GM12878 (cell line): ENCODE data around the gene AHCYL2. TPM values are rescaled to one million over a fixed set of nuclear protein-coding genes. Genes with fewer than 3 reads are reported as not detected.

ENCODE experiments used
- ATAC-seq: fragments of 200-7000 bp; cut with Tn5 transposase; 3 replicates; pipeline ENCODE4 v1.9.1; 2020; ENCODE audit warnings: mild to moderate bottlenecking, moderate library complexity
- BruUV-seq: library from RNA; stranded (reverse); fragments of 400-500 nt; replicated peaks from 2 replicates; lab custom pipeline; 2021; lab: Mats Ljungman, UMichigan
- CTCF ChIA-PET: fragments of 300-600 bp; sonication (Branson Sonifier 250); formaldehyde crosslinking; extraction: SDS; loops from one replicate; lab custom pipeline; 2021; ENCODE audit warnings: inconsistent platforms; lab: Yijun Ruan, JAX
- POLR2A ChIA-PET: fragments of 350-600 bp; formaldehyde crosslinking; extraction: SDS; loops from one replicate; lab custom pipeline; 2021; ENCODE audit warnings: inconsistent platforms; lab: Charles Lee
- RAD21 ChIA-PET: fragments of 300-600 bp; sonication (Branson Sonifier 250); formaldehyde crosslinking; loops from one replicate; lab custom pipeline; 2023; ENCODE audit warnings: antibody characterized with exemption; ENCODE audit not compliant: unreplicated experiment; lab: Charles Lee
- SMC1A ChIA-PET: fragments of 300-600 bp; sonication (Branson Sonifier 250); formaldehyde crosslinking; loops from one replicate; lab custom pipeline; 2023; ENCODE audit not compliant: unreplicated experiment, uncharacterized antibody; lab: Charles Lee
- DNase-seq: peaks from one replicate; pipeline ENCODE4 v3.0.0-alpha.2; 2011; ENCODE audit warnings: low read depth, low spot score
- FAIRE-seq: peaks from 3 replicates; lab custom pipeline; 2011; peaks lifted over from hg19 to GRCh38; lab: Jason Lieb, UNC
- H2AFZ ChIP-seq: 2 replicates; pipeline ENCODE4 v1.6.0; 2011; ENCODE audit warnings: low read depth, low read length, control low read depth; ENCODE audit not compliant: control insufficient read depth
- H3K27ac ChIP-seq: 2 replicates; pipeline ENCODE4 v1.5.1; 2011; ENCODE audit warnings: control low read depth; ENCODE audit not compliant: control insufficient read depth, insufficient read depth
- H3K27me3 ChIP-seq, 2 experiments: replicated peaks in 1 of 2; 2 replicates each; pipeline versions ENCODE4 v1.6.0 to v1.6.1; 2011; ENCODE audit warnings: low read length in 1 of 2; ENCODE audit not compliant: control insufficient read depth in 2 of 2, insufficient read depth in 2 of 2
- H3K36me3 ChIP-seq, 2 experiments: 2 replicates each; pipeline ENCODE4 v1.5.1; 2011; ENCODE audit warnings: low read length in 1 of 2; ENCODE audit not compliant: control insufficient read depth in 2 of 2, insufficient read depth in 2 of 2
- H3K4me1 ChIP-seq: 2 replicates; pipeline ENCODE4 v1.6.1; 2011; ENCODE audit warnings: mild to moderate bottlenecking, low read length, moderate library complexity, mixed read lengths; ENCODE audit not compliant: control insufficient read depth, insufficient read depth
- H3K4me2 ChIP-seq: 2 replicates; pipeline ENCODE4 v1.6.0; 2011; ENCODE audit warnings: control low read depth; ENCODE audit not compliant: control insufficient read depth, insufficient read depth
- H3K4me3 ChIP-seq: fragments of 200-600 bp; sonication (generic); 2 replicates; pipeline ENCODE4 v1.5.1; 2016
- H3K79me2 ChIP-seq: 2 replicates; pipeline ENCODE4 v1.6.0; 2011; ENCODE audit warnings: low read length; ENCODE audit not compliant: control insufficient read depth, insufficient read depth
- H3K9ac ChIP-seq: 2 replicates; pipeline ENCODE4 v1.8.0; 2011; ENCODE audit warnings: low read length, control low read depth, mixed read lengths; ENCODE audit not compliant: control insufficient read depth, insufficient read depth
- H3K9me3 ChIP-seq: replicated peaks from 3 replicates; pipeline ENCODE4 v1.5.1; 2011; ENCODE audit warnings: mild to moderate bottlenecking, low read length; ENCODE audit not compliant: control insufficient read depth, insufficient read depth
- H4K20me1 ChIP-seq: 2 replicates; pipeline ENCODE4 v1.6.0; 2011; ENCODE audit not compliant: control insufficient read depth, insufficient read depth
- CBX5 ChIP-seq: sonication (generic); IDR thresholded peaks from 2 replicates; pipeline ENCODE4 v1.6.1; 2016; ENCODE audit warnings: low read depth, moderate library complexity, mild to moderate bottlenecking, inconsistent platforms
- E2F4 ChIP-seq: IDR thresholded peaks from 2 replicates; pipeline ENCODE4 v1.6.1; 2012; ENCODE audit warnings: low read depth, low read length, improper control_type of control experiment
- E2F8 ChIP-seq: fragments of 450-650 bp; IDR thresholded peaks from 2 replicates; pipeline ENCODE4 v1.6.1; 2018; ENCODE audit warnings: mild to moderate bottlenecking, low read depth, moderate library complexity; ENCODE audit not compliant: partially characterized antibody
- KAT2A ChIP-seq: conservative IDR thresholded peaks from 2 replicates; pipeline ENCODE4 v1.6.1; 2011; ENCODE audit warnings: low read depth, low read length; ENCODE audit not compliant: control insufficient read depth
- MEF2B ChIP-seq: fragments of 450-650 bp; IDR thresholded peaks from 2 replicates; pipeline ENCODE4 v1.6.1; 2018; ENCODE audit warnings: mild to moderate bottlenecking, moderate library complexity; ENCODE audit not compliant: partially characterized antibody, poor library complexity, severe bottlenecking
- TCF3 ChIP-seq: IDR thresholded peaks from 2 replicates; pipeline ENCODE4 v1.6.1; 2012; ENCODE audit warnings: low read depth, mild to moderate bottlenecking, low read length, borderline replicate concordance; ENCODE audit not compliant: insufficient read depth
- ZNF622 ChIP-seq: fragments of 450-650 bp; IDR thresholded peaks from 2 replicates; pipeline ENCODE4 v1.6.1; 2017; ENCODE audit warnings: mild to moderate bottlenecking, inconsistent platforms
- ZSCAN29 ChIP-seq: fragments of 450-650 bp; IDR thresholded peaks from 2 replicates; pipeline ENCODE4 v1.6.1; 2017; ENCODE audit warnings: mild to moderate bottlenecking, moderate library complexity
- WGBS: methylation state at CpG from one replicate; pipeline ENCODE4 v1.1.6; 2016; ENCODE audit warnings: low lambda C conversion rate; ENCODE audit not compliant: insufficient replicate concordance, insufficient coverage; ENCODE audit errors: missing lambda C conversion rate; 5-methylcytosine and 5-hydroxymethylcytosine counted together
- in situ Hi-C: fragments of 300-500 bp; cut with MboI; formaldehyde crosslinking; loops from 9 replicates; pipeline ENCODE4 v1.14.3; 2018; ENCODE audit warnings: mixed read lengths
- intact Hi-C: fragments of 100-400 bp; cut with micrococcal nuclease; formaldehyde crosslinking; loops from one replicate; pipeline ENCODE4 v1.14.2; 2022; ENCODE audit not compliant: unreplicated experiment
- polyA plus RNA-seq, 11 experiments: library from polyadenylated mRNA; depleted of rRNA in 4 of 11; unstranded in 6 of 11; stranded (reverse) in 5 of 11; fragments of >200 nt; fragmentation: Nextera tagmentation in 4 of 11; fragmentation: Illumina TruSeq in 1 of 11; extraction: Ambion mirVana in 4 of 11; extraction: Trizol in 1 of 11; gene quantifications; 1 replicate in 1 of 11; 2 replicates in 10 of 11; pipeline versions ENCODE4 v1.2.1 to v1.2.3, GENCODE V29; 2011 to 2016; ENCODE audit warnings: inconsistent platforms in 2 of 11, missing spikeins in 2 of 11, low read depth in 1 of 11
- total RNA-seq, 4 experiments: library from RNA; depleted of rRNA in 3 of 4; stranded (reverse); fragments of >200 nt in 3 of 4; fragmentation: Illumina TruSeq in 1 of 4; extraction: Trizol in 1 of 4; gene quantifications; 2 replicates each; pipeline versions ENCODE4 v1.2.1 to v1.2.3, GENCODE V29; 2013 to 2021
- TF ChIP-seq, protein P1 (sequence below): fragments of 450-650 bp; IDR thresholded peaks from 2 replicates; pipeline ENCODE4 v1.6.1; 2016; ENCODE audit warnings: mild to moderate bottlenecking, moderate library complexity, borderline replicate concordance
- TF ChIP-seq, protein P2 (sequence below): fragments of 150-350 bp; IDR thresholded peaks from 2 replicates; pipeline ENCODE4 v1.6.1; 2014; ENCODE audit warnings: mild to moderate bottlenecking, low read depth, low read length

Gene AHCYL2
- total and polyA plus RNA-seq, 10 of the 15 experiments (the other 5 are each of a cell fraction or from before 2014, with no cell fraction given): 1.7 to 29.1 (median 5.4) TPM

DNA sequence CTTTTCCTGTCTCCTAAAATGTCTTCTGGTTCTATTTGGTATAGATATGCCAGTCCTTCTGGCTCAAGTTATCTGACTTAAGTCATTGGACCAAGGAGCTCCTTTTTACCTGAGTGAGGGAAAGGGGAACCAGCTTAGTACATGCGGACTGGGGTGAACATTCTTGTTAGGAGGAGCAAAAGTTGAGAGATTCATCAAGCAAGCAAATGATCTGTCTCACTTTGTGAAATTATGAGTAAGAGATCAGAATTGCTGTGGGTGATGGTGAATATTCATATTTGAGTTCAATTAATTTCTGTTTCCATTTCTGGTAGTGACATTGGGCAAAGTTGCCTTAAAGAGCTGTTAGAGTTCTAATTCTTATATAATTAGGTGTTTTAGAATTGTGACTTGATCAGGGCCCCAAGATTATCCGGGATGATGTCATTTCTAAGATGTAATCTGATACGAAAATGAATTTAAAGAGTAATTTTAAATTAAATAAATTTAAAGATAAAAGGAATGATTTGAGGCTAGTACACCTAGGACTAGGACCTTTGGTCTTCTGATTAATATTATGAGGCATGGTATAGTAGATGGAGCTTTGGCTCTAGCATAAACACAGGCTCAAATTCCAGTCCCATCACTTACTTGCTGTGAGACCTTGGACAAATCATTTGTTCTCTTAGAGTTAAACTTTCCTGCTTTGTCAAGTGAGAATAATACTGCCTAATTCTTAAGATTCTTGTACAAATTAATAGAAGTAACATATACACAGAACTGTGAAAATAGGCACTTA is 149.0 kb downstream of the AHCYL2 start:
- ATAC-seq (no peak), FAIRE-seq (no peak), DNase-seq (no peak)
- Histone ChIP-seq H3K4me1 (peaks cover 10% of the 10 kb centered on the region; the same call in 1 of the 2 replicates), H3K79me2 (no peaks in the 10 kb centered on the region; the same call in 1 of the 2 replicates), H3K4me3 (no peak overlapping the region), H3K9ac (no peak overlapping the region), H2AFZ (no peak overlapping the region), H3K9me3 (no peaks in the 10 kb centered on the region), H3K27ac (no peak overlapping the region), H3K36me3 (no peaks in the 10 kb centered on the region), H3K4me2 (no peak overlapping the region), H4K20me1 (no peaks in the 10 kb centered on the region), H3K27me3 (no peaks in the 10 kb centered on the region)
- ChIA-PET POLR2A (interaction anchor here (1.2 to 1.3 kb wide), 3 partner anchors 30 to 60 kb away, joined by 3 to 6 read pairs (median 4); partner anchors contain the start of gene STRIP2), RAD21 (interaction anchor here (0.7 to 16.7 kb wide), 4 partner anchors 28 to 512 kb away, joined by 4 to 333 read pairs (median 38); no protein-coding TSS in a partner anchor), SMC1A (interaction anchor here (1.4 to 18.3 kb wide), 5 partner anchors 14 to 154 kb away, joined by 8 to 451 read pairs (median 65); no protein-coding TSS in a partner anchor), CTCF (interaction anchor here (0.6 to 16.9 kb wide), 8 partner anchors 8 to 261 kb away, joined by 3 to 561 read pairs (median 28); no protein-coding TSS in a partner anchor)
- WGBS: 65% methylated on average over 3 of the region's 3 CpGs
- intact Hi-C loops: no loop called here
- no TSS peak for BruUV-seq
- in situ Hi-C loops: no loop called here
- no peak for TF ChIP-seq MEF2B
- TF ChIP-seq E2F4: no peak
- no peak for TF ChIP-seq E2F8
- no peak for TF ChIP-seq TCF3
- no peak for TF ChIP-seq CBX5
- TF ChIP-seq, protein P1, sequence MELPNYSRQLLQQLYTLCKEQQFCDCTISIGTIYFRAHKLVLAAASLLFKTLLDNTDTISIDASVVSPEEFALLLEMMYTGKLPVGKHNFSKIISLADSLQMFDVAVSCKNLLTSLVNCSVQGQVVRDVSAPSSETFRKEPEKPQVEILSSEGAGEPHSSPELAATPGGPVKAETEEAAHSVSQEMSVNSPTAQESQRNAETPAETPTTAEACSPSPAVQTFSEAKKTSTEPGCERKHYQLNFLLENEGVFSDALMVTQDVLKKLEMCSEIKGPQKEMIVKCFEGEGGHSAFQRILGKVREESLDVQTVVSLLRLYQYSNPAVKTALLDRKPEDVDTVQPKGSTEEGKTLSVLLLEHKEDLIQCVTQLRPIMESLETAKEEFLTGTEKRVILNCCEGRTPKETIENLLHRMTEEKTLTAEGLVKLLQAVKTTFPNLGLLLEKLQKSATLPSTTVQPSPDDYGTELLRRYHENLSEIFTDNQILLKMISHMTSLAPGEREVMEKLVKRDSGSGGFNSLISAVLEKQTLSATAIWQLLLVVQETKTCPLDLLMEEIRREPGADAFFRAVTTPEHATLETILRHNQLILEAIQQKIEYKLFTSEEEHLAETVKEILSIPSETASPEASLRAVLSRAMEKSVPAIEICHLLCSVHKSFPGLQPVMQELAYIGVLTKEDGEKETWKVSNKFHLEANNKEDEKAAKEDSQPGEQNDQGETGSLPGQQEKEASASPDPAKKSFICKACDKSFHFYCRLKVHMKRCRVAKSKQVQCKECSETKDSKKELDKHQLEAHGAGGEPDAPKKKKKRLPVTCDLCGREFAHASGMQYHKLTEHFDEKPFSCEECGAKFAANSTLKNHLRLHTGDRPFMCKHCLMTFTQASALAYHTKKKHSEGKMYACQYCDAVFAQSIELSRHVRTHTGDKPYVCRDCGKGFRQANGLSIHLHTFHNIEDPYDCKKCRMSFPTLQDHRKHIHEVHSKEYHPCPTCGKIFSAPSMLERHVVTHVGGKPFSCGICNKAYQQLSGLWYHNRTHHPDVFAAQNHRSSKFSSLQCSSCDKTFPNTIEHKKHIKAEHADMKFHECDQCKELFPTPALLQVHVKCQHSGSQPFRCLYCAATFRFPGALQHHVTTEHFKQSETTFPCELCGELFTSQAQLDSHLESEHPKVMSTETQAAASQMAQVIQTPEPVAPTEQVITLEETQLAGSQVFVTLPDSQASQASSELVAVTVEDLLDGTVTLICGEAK: no peak
- TF ChIP-seq ZSCAN29: no peak
- no peak for TF ChIP-seq ZNF622
- no peak for TF ChIP-seq KAT2A
- TF ChIP-seq, protein P2, sequence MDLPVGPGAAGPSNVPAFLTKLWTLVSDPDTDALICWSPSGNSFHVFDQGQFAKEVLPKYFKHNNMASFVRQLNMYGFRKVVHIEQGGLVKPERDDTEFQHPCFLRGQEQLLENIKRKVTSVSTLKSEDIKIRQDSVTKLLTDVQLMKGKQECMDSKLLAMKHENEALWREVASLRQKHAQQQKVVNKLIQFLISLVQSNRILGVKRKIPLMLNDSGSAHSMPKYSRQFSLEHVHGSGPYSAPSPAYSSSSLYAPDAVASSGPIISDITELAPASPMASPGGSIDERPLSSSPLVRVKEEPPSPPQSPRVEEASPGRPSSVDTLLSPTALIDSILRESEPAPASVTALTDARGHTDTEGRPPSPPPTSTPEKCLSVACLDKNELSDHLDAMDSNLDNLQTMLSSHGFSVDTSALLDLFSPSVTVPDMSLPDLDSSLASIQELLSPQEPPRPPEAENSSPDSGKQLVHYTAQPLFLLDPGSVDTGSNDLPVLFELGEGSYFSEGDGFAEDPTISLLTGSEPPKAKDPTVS: no peak
